Left lung (tissue), 10 donors: Measurements from ENCODE around the gene UHRF1. TPM values are rescaled to one million over a fixed set of nuclear protein-coding genes. Genes with fewer than 3 reads are reported as not detected.
A peak's percentile ranks its signal among the peaks of the same experiment; 100 is the strongest.
"Not testable (repeated sequence)": the region's sequence is repeated elsewhere in the genome, so short reads cannot be mapped to it uniquely, and the experiment has no call there.

ENCODE experiments used
- ATAC-seq: fragments of 200-7000 bp; cut with Tn5 transposase; one replicate; pipeline ENCODE4 v1.9.1; 2020; ENCODE audit warnings: moderate library complexity
- DNase-seq, 4 donors: peaks; one replicate each; pipeline ENCODE4 v3.0.0-alpha.2; 2013 to 2020
- H3K27ac ChIP-seq, 2 donors: fragments of 200-600 bp; sonication (generic) in 1 of 2; one replicate each; pipeline versions ENCODE4 v1.5.0 to v1.8.0; 2020 to 2021
- H3K27me3 ChIP-seq, 2 donors: fragments of 200-600 bp; sonication (generic) in 1 of 2; one replicate each; pipeline versions ENCODE4 v1.5.0 to v1.8.0; 2020 to 2021
- H3K36me3 ChIP-seq, 2 donors: fragments of 200-600 bp; sonication (generic) in 1 of 2; one replicate each; pipeline versions ENCODE4 v1.5.0 to v1.8.0; 2020 to 2021
- H3K4me1 ChIP-seq, 2 donors: fragments of 200-600 bp; one replicate each; pipeline ENCODE4 v1.8.0; 2021
- H3K4me3 ChIP-seq, 2 donors: fragments of 200-600 bp; sonication (generic) in 1 of 2; one replicate each; pipeline versions ENCODE4 v1.5.0 to v1.8.0; 2020 to 2021; ENCODE audit warnings: mild to moderate bottlenecking in 1 of 2
- H3K9me3 ChIP-seq, 2 donors: fragments of 200-600 bp; sonication (generic) in 1 of 2; one replicate each; pipeline versions ENCODE4 v1.5.0 to v1.8.0; 2020 to 2021
- intact Hi-C, 2 donors: fragments of 100-400 bp; cut with DNase I; formaldehyde crosslinking; loops; one replicate each; pipeline versions ENCODE4 v1.11.2 to v1.14.2; 2022
- polyA plus RNA-seq, 6 donors: library from polyadenylated mRNA; unstranded; fragments of 120-200 nt; gene quantifications; one replicate each; pipeline ENCODE4 v1.2.1, GENCODE V29; 2013; ENCODE audit not compliant: insufficient read length in 6 of 6
- total RNA-seq, 2 donors: library from RNA; stranded (reverse); fragmentation: NEBNext Ultra II Directional; extraction: Animal tissue kit (Norgen Biotek cat#: 25700); gene quantifications; one replicate each; pipeline ENCODE4 v1.2.1, GENCODE V29; 2021
- TF ChIP-seq, protein P1 (sequence below), 2 donors: fragments of 200-600 bp; sonication (generic) in 1 of 2; IDR thresholded peaks; one replicate each; pipeline versions ENCODE4 v1.5.0 to v1.8.0; 2021; ENCODE audit warnings: antibody characterized with exemption in 2 of 2
- donor health status: DM: no; HTN: yes; CAD: no.
- donor health status: DM: no; HTN: no; CAD: no.

UHRF1 gene
- total and polyA plus RNA-seq, 8 donors, result 14.2 to 30.2 (median 21.7) TPM

DNA sequence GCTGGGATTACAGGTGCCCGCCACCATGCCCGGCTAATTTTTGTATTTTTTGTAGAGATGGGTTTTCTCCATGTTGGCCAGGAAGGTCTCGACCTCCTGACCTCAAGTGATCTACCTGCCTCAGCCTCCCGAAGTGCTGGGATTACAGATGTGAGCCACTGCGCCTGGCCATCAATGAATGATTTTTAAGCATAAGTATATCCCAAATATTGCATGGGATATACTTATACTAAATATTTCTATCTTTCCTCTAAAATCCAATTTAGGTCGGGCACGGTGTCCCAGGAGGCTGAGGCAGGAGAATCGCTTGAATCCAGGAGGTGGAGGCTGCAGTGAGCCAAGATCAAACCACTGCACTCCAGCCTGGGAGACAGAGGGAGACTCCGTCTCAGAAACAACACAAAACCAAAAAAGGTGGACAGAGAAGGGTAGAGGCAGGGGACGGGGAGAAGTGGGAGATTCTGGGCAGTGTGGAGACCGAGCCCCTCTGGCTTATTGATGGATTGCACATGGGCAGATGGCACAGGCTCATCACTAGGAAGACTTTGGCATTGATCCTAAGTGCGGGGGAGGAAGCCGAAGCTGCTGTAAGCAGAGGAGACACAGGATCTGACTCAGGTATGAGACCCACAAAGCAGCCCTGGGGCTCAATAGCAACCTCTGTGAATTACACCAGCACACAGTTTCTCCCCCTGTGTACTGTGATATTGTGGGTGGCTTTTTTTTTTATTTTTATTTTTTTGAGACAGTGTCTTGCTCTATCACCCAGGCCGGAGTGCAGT lies 20.1 kb upstream of the UHRF1 start:
- no peak for DNase-seq
- ATAC-seq, result no peak
- Histone ChIP-seq H3K27me3 (peaks cover 0 to 8% of the 10 kb centered on the region in 2 donors), H3K27ac (no peak overlapping the region), H3K4me3 (no peak overlapping the region), H3K36me3 (no peaks in the 10 kb centered on the region), H3K4me1 (no peaks in the 10 kb centered on the region), H3K9me3 (no peaks in the 10 kb centered on the region)
- TF ChIP-seq, protein P1, sequence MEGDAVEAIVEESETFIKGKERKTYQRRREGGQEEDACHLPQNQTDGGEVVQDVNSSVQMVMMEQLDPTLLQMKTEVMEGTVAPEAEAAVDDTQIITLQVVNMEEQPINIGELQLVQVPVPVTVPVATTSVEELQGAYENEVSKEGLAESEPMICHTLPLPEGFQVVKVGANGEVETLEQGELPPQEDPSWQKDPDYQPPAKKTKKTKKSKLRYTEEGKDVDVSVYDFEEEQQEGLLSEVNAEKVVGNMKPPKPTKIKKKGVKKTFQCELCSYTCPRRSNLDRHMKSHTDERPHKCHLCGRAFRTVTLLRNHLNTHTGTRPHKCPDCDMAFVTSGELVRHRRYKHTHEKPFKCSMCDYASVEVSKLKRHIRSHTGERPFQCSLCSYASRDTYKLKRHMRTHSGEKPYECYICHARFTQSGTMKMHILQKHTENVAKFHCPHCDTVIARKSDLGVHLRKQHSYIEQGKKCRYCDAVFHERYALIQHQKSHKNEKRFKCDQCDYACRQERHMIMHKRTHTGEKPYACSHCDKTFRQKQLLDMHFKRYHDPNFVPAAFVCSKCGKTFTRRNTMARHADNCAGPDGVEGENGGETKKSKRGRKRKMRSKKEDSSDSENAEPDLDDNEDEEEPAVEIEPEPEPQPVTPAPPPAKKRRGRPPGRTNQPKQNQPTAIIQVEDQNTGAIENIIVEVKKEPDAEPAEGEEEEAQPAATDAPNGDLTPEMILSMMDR (IDR thresholded peaks at IDR 0.05), result no peak
- intact Hi-C loops, result no loop called here

DNA sequence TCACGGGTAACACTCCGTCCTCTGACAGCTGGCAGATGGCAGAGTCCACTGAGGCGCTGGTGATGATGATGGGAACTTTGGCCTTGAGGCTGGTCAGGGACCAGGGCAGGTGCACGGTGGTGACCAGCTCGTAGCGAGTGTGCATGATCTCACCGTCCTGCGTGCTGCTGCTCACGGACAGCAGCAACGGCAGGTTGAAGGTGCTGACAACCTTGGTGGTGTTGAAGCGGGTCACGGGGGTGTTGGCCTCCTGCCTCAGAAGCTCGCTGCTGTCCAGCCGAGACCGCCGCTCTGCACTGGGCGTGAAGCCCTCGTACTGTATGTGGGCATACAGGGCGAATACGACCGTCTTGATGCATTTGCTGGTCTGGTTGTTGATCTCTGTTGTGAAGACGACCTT lies 18.2 kb upstream of the UHRF1 start:
- intact Hi-C loops, result no loop called here
- H3K36me3 ChIP-seq, result no peaks in the 10 kb centered on the region
- no peak overlapping the region for H3K27ac ChIP-seq
- no peak overlapping the region for H3K4me3 ChIP-seq
- peaks cover 0 to 15% of the 10 kb centered on the region in 2 donors for H3K4me1 ChIP-seq
- no peak for DNase-seq
- TF ChIP-seq, protein P1 (IDR thresholded peaks at IDR 0.05), result no peak
- peaks cover 0 to 8% of the 10 kb centered on the region in 2 donors for H3K27me3 ChIP-seq
- ATAC-seq, result no peak
- H3K9me3 ChIP-seq, result no peaks in the 10 kb centered on the region

DNA sequence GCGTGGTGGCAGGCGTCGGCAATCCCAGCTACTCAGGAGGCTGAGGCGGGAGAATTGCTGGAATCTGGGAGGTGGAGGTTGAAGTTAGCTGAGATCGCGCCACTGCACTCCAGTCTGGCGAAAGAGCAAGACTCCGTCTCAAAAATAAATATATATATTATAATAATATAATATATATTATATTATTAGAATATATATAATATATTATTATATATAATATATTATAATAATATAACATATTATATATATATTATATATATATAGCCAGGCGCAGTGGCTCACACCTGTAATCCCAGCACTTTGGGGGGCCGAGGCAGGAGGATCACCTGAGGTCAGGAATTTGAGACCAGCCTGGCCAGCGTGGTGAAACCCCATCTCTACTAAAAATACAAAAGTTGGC lies 16.3 kb upstream of the UHRF1 start:
- H3K9me3 ChIP-seq, H3K27ac ChIP-seq, ATAC-seq, intact Hi-C loops, H3K27me3 ChIP-seq, H3K4me3 ChIP-seq, DNase-seq, H3K36me3 ChIP-seq: not testable (repeated sequence)
- H3K4me1 ChIP-seq, result peaks cover 0 to 26% of the 10 kb centered on the region in 2 donors

DNA sequence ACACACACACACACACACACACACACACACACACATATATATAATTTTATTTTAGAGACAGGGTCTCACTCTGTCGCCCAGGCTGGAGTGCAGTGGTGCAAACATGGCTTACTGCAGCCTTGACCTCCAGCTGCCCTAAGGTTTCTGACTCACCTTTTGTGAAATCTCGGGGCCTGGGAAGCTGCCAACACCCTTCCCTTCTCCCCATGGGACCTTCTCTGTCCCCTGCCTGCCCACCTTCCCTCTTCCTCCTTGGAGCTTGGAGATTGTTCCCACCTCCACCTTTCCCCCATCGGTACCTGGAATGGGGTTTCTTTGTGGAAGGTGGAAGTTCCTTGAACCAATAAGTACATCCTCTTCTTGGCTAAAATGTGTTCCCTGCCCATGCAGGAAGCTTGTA lies 12.9 kb upstream of the UHRF1 start:
- no peaks in the 10 kb centered on the region for H3K27me3 ChIP-seq
- no peak for ATAC-seq
- DNase-seq, result no peak
- H3K4me3 ChIP-seq, result no peak overlapping the region
- peaks cover 0 to 33% of the 10 kb centered on the region in 2 donors for H3K4me1 ChIP-seq
- no peaks in the 10 kb centered on the region for H3K9me3 ChIP-seq
- H3K27ac ChIP-seq, result peak overlapping the region in 1 of 2 donors; percentile 58
- H3K36me3 ChIP-seq, result no peaks in the 10 kb centered on the region
- intact Hi-C loops, result no loop called here
- TF ChIP-seq, protein P1 (IDR thresholded peaks at IDR 0.05), result no peak

DNA sequence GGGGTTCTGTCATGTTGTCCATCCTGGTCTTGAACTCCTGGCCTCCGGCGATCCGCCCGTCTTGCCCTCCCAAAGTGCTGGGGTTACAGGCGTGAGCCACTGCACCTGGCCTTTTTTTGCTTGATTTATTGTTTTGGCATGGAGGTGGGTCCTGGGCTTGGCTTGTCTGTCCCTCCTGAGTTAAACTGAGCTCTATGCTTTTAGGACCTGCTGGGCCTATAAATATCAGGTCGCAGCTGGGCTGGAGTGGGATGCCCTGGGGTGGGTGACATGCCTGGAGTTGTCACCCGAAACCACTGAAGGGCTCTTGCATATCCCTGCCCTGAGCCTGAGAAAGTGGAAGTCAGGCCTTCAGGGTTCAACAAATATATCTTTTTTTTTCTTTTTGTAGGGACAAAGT lies 12.2 kb upstream of the UHRF1 start:
- DNase-seq (no peak), ATAC-seq (no peak)
- Histone ChIP-seq H3K4me1 (peaks cover 0 to 36% of the 10 kb centered on the region in 2 donors), H3K4me3 (no peak overlapping the region), H3K9me3 (no peaks in the 10 kb centered on the region), H3K27me3 (no peaks in the 10 kb centered on the region), H3K36me3 (no peaks in the 10 kb centered on the region), H3K27ac (peak overlapping the region in 1 of 2 donors; percentile 58)
- intact Hi-C loops, result no loop called here
- TF ChIP-seq, protein P1 (IDR thresholded peaks at IDR 0.05), result no peak

DNA sequence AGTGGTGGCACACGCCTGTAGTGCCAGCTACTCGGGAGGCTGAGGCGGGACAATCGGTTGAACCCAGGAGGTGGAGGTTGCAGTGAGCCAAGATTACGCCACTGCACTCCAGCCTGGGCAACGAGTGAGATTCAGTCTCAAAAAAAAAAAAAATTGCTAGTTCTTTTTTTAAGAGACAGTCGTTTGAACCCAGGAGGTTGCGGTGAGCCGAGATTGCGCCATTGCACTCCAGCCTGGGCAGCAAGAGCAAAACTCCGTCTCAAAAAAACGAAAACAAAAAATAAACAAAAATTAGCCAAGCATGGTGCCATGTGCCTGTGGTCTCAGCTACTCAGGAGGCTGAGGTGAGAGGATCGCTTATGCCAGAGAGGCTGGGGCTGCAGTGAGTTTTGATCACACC lies 8.4 kb upstream of the UHRF1 start:
- Histone ChIP-seq H3K27ac (peak overlapping the region in 1 of 2 donors; percentile 70), H3K4me1 (peaks cover 0 to 23% of the 10 kb centered on the region in 2 donors)
- H3K36me3 ChIP-seq, intact Hi-C loops, ATAC-seq, H3K9me3 ChIP-seq, H3K27me3 ChIP-seq, H3K4me3 ChIP-seq, DNase-seq: not testable (repeated sequence)
